HEK293 (cell line): ENCODE results near the gene RIT1.
A peak's percentile ranks its signal among the peaks of the same experiment; 100 is the strongest.

ENCODE experiments used
- CTCF ChIA-PET: fragments of 350-600 bp; formaldehyde crosslinking; extraction: SDS; loops from one replicate; lab custom pipeline; 2021; ENCODE audit warnings: antibody characterized with exemption; lab: Yijun Ruan, JAX
- POLR2A ChIA-PET: fragments of 300-600 bp; formaldehyde crosslinking; extraction: SDS; loops from one replicate; lab custom pipeline; 2020; ENCODE audit warnings: antibody characterized with exemption, inconsistent platforms; lab: Yijun Ruan, JAX
- H3K27ac ChIP-seq: fragments of 200-500 bp; sonication (Bioruptor generic); 2 replicates; pipeline ENCODE4 v1.5.1; 2014; ENCODE audit warnings: low read depth, low read length, control low read depth, inconsistent platforms; ENCODE audit errors: extremely low read depth
- H3K36me3 ChIP-seq, 2 experiments: fragments of 200-500 bp in 1 of 2; sonication (Bioruptor generic) in 1 of 2; 1 replicate in 1 of 2; 2 replicates in 1 of 2; pipeline ENCODE4 v1.5.1; 2014 to 2017; ENCODE audit warnings: inconsistent platforms in 2 of 2, low read length in 2 of 2; ENCODE audit not compliant: control insufficient read depth in 2 of 2, insufficient read depth in 1 of 2
- H3K4me1 ChIP-seq: fragments of 200-500 bp; sonication (Bioruptor generic); 2 replicates; pipeline ENCODE4 v1.5.1; 2014; ENCODE audit warnings: mild to moderate bottlenecking, low read length, inconsistent platforms; ENCODE audit not compliant: control insufficient read depth, insufficient read depth
- H3K4me3 ChIP-seq: 2 replicates; pipeline ENCODE4 v1.5.1; 2011; ENCODE audit warnings: low read depth, mild to moderate bottlenecking, control low read depth, low read length, moderate library complexity
- H3K9me3 ChIP-seq: fragments of 200-500 bp; sonication (Bioruptor generic); 2 replicates; pipeline ENCODE4 v1.5.1; 2014; ENCODE audit warnings: low read depth, low read length, inconsistent platforms; ENCODE audit not compliant: control insufficient read depth, insufficient read depth
- HOXA7 ChIP-seq: sonication (generic); formaldehyde crosslinking; IDR thresholded peaks from 2 replicates; pipeline ENCODE4 v1.8.1; 2022; ENCODE audit warnings: missing genetic modification reagents, borderline replicate concordance
- ZIC2 ChIP-seq: fragments of 450-650 bp; formaldehyde crosslinking; IDR thresholded peaks from 2 replicates; pipeline ENCODE4 v1.5.1; 2016; ENCODE audit warnings: missing biosample characterization, missing genetic modification characterization
- ZNF121 ChIP-seq: fragments of 450-650 bp; formaldehyde crosslinking; IDR thresholded peaks from 2 replicates; pipeline ENCODE4 v1.5.1; 2016; ENCODE audit warnings: missing biosample characterization, missing genetic modification characterization
- ZNF366 ChIP-seq: fragments of 450-650 bp; formaldehyde crosslinking; conservative IDR thresholded peaks from 2 replicates; pipeline ENCODE4 v1.5.1; 2016; ENCODE audit warnings: missing biosample characterization, missing genetic modification characterization
- ZNF501 ChIP-seq: fragments of 450-650 bp; formaldehyde crosslinking; IDR thresholded peaks from 2 replicates; pipeline ENCODE4 v1.5.1; 2016; ENCODE audit warnings: missing biosample characterization, missing genetic modification characterization
- ZNF585B ChIP-seq: fragments of 450-650 bp; formaldehyde crosslinking; IDR thresholded peaks from 2 replicates; pipeline ENCODE4 v1.5.1; 2016; ENCODE audit warnings: missing biosample characterization, missing genetic modification characterization
- TF ChIP-seq, protein P1 (sequence below): fragments of 450-650 bp; formaldehyde crosslinking; IDR thresholded peaks from 2 replicates; pipeline ENCODE4 v1.5.1; 2017; ENCODE audit warnings: missing biosample characterization, missing genetic modification characterization
- TF ChIP-seq, protein P2 (sequence below): fragments of 450-650 bp; formaldehyde crosslinking; IDR thresholded peaks from 2 replicates; pipeline ENCODE4 v1.5.0; 2017; ENCODE audit warnings: missing biosample characterization, missing genetic modification characterization, borderline replicate concordance
- TF ChIP-seq, protein P3 (sequence below): fragments of 450-650 bp; formaldehyde crosslinking; IDR thresholded peaks from 2 replicates; pipeline ENCODE4 v1.5.1; 2016; ENCODE audit warnings: missing biosample characterization, missing genetic modification characterization
- TF ChIP-seq, protein P4 (sequence below): fragments of 450-650 bp; IDR thresholded peaks from 2 replicates; pipeline ENCODE4 v1.5.1; 2018; ENCODE audit warnings: missing biosample characterization, mild to moderate bottlenecking, missing genetic modification characterization

The RIT1 gene

DNA sequence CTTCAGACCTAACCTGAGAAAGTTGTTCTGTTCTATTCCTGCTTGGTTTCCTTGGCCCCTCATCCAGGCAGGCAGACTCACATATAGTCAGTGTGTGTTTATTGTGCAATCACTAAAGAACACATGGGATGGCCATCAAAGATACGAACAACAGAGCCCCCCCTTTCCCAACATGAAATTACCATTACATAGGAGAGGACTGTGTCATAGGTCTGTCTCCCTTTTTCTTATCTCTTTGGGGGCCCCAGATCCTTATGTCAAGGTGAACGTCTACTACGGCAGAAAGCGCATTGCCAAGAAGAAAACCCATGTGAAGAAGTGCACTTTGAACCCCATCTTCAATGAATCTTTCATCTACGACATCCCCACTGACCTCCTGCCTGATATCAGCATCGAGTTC, 30.2 kb downstream of the RIT1 start (continued):
- TF ChIP-seq, protein P1, sequence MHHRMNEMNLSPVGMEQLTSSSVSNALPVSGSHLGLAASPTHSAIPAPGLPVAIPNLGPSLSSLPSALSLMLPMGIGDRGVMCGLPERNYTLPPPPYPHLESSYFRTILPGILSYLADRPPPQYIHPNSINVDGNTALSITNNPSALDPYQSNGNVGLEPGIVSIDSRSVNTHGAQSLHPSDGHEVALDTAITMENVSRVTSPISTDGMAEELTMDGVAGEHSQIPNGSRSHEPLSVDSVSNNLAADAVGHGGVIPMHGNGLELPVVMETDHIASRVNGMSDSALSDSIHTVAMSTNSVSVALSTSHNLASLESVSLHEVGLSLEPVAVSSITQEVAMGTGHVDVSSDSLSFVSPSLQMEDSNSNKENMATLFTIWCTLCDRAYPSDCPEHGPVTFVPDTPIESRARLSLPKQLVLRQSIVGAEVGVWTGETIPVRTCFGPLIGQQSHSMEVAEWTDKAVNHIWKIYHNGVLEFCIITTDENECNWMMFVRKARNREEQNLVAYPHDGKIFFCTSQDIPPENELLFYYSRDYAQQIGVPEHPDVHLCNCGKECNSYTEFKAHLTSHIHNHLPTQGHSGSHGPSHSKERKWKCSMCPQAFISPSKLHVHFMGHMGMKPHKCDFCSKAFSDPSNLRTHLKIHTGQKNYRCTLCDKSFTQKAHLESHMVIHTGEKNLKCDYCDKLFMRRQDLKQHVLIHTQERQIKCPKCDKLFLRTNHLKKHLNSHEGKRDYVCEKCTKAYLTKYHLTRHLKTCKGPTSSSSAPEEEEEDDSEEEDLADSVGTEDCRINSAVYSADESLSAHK (tag by site-specific recombination): no peak
- TF ChIP-seq, protein P2, sequence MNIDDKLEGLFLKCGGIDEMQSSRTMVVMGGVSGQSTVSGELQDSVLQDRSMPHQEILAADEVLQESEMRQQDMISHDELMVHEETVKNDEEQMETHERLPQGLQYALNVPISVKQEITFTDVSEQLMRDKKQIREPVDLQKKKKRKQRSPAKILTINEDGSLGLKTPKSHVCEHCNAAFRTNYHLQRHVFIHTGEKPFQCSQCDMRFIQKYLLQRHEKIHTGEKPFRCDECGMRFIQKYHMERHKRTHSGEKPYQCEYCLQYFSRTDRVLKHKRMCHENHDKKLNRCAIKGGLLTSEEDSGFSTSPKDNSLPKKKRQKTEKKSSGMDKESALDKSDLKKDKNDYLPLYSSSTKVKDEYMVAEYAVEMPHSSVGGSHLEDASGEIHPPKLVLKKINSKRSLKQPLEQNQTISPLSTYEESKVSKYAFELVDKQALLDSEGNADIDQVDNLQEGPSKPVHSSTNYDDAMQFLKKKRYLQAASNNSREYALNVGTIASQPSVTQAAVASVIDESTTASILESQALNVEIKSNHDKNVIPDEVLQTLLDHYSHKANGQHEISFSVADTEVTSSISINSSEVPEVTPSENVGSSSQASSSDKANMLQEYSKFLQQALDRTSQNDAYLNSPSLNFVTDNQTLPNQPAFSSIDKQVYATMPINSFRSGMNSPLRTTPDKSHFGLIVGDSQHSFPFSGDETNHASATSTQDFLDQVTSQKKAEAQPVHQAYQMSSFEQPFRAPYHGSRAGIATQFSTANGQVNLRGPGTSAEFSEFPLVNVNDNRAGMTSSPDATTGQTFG (tag by site-specific recombination): no peak

DNA sequence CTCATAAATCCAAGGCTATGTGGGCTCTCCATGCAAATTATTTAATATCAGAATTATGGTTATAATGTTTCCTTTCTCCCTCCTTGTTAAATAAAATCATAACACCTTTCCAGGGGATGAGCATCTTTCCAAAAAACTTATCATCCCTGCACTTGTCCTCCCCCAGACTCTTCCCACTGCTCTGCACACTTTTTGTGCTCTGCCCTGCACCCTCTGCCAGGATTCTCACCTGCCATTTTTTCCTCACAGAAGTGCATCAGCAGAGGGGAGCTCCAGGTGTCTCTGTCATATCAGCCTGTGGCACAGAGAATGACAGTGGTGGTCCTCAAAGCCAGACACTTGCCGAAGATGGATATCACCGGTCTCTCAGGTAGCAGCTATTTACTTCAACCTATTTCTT, 30.9 kb downstream of the RIT1 start:
- ChIA-PET POLR2A (no interaction called here), CTCF (no interaction called here)
- Histone ChIP-seq H3K4me1 (no peaks in the 10 kb centered on the region), H3K27ac (no peak overlapping the region), H3K36me3 (peaks cover 0 to 11% of the 10 kb centered on the region in 2 experiments; a peak in 1 of 3 replicates), H3K9me3 (no peaks in the 10 kb centered on the region), H3K4me3 (no peak overlapping the region)
- TF ChIP-seq HOXA7 (CRISPR knock-in tag) (no peak), ZNF366 (no peak), ZNF501 (tag by site-specific recombination) (no peak), ZIC2 (tag by site-specific recombination) (no peak), ZNF585B (tag by site-specific recombination) (no peak)
- TF ChIP-seq, protein P3, sequence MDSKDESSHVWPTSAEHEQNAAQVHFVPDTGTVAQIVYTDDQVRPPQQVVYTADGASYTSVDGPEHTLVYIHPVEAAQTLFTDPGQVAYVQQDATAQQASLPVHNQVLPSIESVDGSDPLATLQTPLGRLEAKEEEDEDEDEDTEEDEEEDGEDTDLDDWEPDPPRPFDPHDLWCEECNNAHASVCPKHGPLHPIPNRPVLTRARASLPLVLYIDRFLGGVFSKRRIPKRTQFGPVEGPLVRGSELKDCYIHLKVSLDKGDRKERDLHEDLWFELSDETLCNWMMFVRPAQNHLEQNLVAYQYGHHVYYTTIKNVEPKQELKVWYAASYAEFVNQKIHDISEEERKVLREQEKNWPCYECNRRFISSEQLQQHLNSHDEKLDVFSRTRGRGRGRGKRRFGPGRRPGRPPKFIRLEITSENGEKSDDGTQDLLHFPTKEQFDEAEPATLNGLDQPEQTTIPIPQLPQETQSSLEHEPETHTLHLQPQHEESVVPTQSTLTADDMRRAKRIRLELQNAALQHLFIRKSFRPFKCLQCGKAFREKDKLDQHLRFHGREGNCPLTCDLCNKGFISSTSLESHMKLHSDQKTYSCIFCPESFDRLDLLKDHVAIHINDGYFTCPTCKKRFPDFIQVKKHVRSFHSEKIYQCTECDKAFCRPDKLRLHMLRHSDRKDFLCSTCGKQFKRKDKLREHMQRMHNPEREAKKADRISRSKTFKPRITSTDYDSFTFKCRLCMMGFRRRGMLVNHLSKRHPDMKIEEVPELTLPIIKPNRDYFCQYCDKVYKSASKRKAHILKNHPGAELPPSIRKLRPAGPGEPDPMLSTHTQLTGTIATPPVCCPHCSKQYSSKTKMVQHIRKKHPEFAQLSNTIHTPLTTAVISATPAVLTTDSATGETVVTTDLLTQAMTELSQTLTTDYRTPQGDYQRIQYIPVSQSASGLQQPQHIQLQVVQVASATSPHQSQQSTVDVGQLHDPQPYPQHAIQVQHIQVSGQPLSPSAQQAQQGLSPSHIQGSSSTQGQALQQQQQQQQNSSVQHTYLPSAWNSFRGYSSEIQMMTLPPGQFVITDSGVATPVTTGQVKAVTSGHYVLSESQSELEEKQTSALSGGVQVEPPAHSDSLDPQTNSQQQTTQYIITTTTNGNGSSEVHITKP: no peak

DNA sequence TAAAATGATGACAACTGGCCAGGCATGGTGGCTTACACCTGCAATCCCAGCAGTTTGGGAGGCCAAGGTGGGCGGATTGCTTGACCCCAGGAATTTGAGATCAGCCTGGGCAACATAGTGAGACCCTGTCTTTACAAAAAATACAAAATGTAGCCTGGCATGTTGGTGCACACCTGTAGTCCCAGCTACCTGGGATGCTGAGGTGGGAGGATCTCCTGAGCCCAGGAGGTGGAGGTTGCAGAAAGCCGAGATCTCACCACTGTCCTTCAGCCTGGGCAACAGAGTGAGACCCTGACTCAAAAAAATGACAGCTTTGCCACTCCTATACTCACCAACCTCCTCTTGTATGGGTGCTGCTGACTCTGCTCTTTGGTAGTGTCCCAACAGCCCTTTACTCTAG, 33.2 kb downstream of the RIT1 start:
- ChIA-PET POLR2A (interaction anchor here (1.1 kb wide), 1 partner anchor 21 kb away, joined by 3 read pairs; the partner anchor contains the start of gene GON4L), CTCF (interaction anchor here (0.6 to 0.7 kb wide), 3 partner anchors 17 to 782 kb away, joined by 3 read pairs; no protein-coding TSS in a partner anchor)
- no peaks in the 10 kb centered on the region for H3K9me3 ChIP-seq
- H3K27ac ChIP-seq: no peak overlapping the region
- H3K4me1 ChIP-seq: 0 out of 2 replicates have a peak, but pooled peaks cover 2% of the 10 kb centered on the region
- H3K36me3 ChIP-seq: peaks cover 0 to 11% of the 10 kb centered on the region in 2 experiments; a peak in 1 of 3 replicates
- TF ChIP-seq, protein P4, sequence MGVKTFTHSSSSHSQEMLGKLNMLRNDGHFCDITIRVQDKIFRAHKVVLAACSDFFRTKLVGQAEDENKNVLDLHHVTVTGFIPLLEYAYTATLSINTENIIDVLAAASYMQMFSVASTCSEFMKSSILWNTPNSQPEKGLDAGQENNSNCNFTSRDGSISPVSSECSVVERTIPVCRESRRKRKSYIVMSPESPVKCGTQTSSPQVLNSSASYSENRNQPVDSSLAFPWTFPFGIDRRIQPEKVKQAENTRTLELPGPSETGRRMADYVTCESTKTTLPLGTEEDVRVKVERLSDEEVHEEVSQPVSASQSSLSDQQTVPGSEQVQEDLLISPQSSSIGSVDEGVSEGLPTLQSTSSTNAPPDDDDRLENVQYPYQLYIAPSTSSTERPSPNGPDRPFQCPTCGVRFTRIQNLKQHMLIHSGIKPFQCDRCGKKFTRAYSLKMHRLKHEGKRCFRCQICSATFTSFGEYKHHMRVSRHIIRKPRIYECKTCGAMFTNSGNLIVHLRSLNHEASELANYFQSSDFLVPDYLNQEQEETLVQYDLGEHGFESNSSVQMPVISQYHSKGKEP: no peak
- peak; percentile 91 for TF ChIP-seq ZNF121 (tag by site-specific recombination)
- no peak overlapping the region for H3K4me3 ChIP-seq
